ENCODE measurements around the gene SH3BP5L.
"Not testable (repeated sequence)": the region's sequence is repeated elsewhere in the genome, so short reads cannot be mapped to it uniquely, and the experiment has no call there.

Gene SH3BP5L

DNA sequence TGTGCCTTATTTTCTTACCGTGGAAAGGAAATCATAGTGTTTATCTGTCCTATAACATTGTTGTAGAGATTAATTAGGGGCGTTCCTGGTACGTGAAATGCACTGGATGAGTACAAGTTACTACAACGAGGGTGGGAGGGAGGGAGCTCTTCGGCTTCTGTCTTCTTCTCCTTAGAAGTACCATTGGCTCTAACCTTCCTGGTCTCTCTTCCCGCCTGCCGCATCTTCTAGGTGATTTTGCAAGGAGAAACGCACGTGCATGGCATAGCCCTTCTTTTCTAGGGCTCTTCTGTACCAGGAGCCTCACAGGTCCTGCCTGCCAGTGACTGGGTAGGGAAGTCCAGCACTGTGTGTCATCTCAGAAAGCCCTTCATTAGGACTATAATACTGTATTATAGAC, 16.8 kb downstream of the SH3BP5L start:
- no peak for DNase-seq

DNA sequence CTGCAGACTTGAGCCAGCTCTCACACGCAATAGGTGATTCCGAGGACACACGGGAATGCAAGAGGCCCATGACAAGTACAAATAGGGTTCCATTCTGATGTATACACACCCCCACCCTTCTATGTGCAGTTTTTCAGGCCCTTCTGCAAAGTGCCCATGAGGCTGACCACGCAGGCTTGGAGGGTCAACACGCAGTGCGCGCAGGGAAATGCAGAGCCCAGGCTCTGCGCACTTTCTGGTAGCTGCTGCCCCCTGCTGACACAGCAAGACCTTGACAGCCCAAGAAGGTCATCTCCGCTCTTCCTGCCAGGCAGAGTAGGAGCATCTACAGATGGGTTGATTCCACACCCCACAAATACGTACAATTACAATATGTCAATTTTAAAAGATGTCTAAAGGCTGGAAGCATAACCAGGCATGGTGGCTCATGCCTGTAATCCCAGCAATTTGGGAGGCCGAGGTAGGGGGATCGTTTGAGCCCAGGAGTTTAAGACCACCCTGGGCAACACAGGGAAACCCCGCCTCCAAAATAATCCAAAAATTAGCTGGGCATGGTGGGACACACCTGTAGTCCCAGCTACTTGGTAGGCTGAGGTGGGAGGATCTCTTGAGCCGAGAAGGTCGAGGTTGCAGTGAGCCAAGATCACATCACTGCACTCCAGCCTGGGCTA, 18.5 kb downstream of the SH3BP5L start:
- peak; percentile 34 to 53 for DNase-seq

DNA sequence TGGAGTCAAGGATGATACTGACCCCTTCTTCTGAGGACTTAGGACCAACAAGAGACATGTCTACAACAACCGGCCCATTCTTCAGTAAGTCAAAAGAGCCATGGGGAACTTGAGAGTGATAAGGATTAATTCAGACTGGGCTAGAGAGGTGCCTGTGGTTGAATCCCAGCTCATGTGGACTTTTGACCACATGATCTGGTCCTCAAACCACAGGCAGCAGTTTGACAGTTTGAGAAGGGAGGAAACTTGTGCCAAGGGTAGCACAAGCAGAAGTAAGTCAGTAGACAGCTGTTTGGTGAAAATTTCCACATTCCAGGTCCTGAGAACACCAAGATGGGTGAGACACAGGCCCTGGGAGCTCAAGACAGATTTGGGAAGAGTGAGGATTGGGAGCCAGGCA, 19.8 kb downstream of the SH3BP5L start:
- no peak for DNase-seq

DNA sequence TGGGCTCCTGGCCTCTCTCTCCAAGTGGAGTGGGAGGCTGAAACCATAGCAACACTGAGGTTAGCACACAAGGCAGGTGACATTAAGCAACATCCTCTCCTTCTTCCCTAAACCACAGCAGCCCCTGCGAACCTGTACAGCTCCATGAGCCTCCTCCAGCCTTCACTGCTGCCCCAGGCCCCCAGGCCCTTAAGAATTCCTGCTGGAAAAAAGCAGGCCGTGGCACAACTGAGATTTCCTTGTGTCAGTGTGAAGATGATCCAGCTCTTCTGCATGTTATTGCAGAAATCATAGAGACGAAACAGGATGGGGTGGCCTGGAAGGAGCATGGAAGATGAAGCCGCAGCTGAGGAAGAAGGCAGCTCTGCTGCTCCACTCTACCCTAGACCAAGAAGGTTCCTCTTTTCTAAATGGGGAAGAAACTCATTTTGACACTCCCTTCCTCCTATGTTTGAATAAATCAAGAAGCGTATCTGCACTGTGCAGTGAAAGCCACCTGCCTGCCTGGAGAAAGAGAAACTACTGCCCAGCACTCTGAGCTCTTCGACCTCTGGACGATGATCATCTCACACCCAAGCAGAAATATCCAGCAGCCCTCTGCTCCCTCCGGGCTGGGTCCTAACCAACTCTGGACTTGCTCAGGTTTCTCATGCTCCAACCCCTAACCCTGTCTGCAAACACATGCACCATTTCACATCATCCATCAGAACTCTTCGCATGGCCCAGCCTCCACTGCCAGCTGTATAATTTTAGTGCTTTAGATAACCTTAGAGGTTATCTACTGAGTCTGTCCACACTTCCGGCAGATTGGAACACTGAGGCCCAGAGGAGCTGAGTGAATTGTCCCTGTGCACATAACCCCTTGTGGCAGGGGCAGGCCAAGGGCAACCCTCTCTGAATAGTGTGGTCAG, 20.7 kb downstream of the SH3BP5L start:
- DNase-seq, result no peak

DNA sequence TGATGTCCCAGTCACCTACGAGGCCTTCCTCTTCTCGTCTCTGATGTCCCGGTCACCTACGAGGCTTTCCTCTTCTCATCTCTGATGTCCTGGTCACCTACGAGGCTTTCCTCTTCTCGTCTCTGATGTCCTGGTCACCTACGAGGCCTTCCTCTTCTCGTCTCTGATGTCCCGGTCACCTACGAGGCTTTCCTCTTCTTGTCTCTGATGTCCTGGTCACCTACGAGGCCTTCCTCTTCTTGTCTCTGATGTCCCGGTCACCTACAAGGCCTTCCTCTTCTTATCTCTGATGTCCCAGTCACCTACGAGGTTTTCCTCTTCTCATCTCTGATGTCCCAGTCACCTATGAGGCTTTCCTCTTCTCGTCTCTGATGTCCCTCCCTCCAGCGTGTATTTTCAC, 22.2 kb downstream of the SH3BP5L start:
- not testable (repeated sequence) for DNase-seq

DNA sequence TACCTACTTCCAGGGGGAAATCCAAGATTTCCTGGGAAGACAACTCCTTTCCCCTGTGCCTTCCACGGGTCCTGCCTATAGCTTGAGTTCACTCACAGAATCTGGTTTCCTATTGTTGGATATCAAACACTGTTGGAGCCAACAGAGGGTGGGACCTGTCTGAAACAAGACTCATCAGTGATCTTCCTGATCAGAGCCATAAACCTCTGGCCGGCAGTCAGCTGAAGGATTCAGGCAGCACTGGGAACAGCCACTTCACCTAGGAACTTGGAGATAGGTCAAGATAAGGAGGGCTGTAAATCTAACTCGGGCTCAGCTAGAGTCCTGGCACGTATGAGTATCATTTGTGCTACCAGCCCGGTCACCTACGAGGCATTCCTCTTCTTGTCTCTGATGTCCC, 23.3 kb downstream of the SH3BP5L start:
- no peak for DNase-seq

DNA sequence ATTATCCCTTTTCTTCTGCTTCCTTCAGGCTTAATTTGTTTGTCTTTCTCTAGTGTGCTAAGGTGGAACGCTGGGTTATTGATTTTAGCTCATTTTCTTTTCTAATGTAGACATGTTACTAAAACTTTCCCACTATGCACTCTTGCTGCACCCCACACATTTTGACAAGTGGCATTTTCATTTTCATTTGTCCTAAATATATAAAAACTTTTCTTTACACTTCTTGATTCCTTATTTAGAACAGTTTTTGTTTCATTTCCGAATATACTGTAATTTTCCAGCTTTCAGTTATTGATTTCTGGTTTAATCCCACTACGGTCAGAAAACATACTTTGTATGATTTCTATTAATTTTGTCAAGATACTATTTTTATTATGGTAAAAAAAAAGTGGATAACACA, 25.3 kb downstream of the SH3BP5L start:
- DNase-seq, result no peak

DNA sequence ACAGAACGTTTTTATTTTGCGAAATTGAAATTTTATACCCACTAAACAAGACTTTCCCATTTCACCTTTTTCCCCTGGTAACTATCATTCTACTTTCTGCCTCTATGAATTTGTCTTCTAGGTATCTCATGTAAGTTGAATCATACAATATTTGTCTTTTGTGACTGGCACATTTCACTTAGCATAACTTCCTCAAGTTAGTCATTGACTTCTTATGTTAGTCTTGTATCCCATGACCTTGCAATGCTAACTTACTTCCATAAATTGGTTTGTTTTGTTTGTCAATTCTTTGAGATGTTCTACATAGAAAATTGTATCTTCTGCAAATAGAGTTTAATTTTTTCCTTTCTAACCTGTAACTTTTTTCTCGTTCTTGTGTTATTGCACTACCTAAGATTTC, 26.9 kb downstream of the SH3BP5L start:
- no peak for DNase-seq

DNA sequence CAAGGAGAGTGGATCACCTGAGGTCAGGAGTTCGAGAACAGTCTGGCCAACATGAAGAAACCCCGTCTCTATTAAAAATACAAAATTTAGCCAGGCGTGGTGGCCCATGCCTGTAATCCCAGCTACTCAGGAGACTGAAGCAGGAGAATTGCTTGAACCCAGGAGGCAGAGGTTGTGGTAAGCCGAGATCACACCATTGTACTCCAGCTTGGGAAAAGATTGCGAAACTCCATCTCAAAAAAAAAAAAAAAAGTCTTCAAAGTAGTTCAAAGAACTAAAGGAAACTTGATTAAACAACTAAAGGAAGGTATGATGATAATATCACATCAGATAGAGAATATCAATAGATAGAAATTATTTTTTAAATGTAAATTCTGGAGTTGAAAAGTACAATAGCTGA, 31.1 kb downstream of the SH3BP5L start:
- not testable (repeated sequence) for DNase-seq

DNA sequence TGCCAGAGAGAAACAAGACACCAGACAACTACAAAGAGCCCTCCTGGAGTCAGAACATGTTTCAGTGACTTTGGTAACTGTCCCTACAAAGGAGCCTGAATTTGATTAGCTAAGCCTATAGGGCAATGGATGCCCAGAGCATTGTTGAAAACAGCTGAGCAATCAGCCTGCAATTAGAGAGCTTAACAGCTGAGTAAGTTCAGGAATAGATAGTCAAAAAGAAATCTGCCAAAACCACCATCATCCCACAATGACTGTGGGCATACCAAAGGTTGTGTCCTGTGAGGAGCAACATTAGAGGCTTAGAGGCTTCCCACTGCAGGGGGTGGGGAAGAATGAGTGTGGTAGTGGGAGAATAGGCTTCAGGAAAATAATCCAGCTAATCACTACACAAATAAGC, 32.1 kb downstream of the SH3BP5L start:
- DNase-seq, result no peak

DNA sequence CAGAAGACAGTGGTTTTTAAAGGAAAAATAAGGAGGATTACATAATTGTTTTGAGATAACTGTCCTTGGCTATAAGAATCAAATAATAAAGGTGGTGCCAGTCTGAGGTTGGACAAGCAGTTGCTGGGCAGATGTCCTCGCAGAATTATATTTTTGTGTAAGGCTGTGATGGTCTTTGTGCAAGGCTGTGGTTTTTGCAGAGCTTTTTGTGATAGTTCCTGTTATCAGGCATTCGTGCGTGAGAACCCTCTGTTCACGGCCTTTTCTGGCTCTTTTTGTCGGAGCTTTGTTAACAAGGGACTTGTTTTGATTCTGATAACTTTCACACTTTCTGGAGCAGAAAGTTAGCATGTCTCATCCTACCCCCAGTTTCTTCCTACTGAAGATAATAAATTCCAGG, 33.4 kb downstream of the SH3BP5L start:
- no peak for DNase-seq

DNA sequence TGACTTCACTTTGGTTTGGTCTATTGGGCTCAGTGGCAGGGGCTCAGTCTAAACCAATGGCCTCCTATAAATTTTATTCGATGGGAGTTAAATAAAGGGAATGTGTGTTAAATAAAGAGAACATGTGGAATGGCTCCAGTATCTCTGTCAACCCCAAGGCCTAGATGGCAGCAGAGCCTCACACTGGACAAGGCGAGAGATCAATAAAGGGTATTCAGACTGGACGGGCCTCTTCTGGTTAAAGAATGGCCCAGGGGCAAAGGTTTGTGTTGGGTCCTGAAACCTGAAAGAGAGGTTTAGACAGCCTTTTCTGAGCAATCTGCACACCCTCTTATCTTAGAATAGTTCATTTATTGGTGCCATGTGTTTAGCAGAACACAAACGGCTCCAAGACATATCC, 34.7 kb downstream of the SH3BP5L start:
- DNase-seq, result no peak

DNA sequence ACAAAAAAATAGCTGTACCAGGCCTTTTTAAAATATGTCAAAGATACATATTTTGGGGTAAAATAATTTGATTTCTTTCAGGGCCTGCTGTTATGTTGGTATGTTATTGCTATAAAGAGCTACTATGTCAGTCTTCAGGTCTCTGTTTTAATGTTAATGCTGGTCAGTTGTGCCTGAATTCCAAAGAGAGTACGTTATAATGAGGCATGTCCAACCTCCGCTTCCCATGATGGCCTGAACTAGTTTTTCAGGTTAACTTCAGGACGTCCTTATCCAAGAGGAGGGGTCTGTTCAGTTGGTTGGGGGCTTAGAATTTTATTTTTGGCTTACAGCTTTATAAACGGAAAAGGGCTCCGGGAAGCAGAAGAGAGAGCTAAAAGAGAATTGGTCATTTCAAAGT, 35.3 kb downstream of the SH3BP5L start:
- no peak for DNase-seq

DNA sequence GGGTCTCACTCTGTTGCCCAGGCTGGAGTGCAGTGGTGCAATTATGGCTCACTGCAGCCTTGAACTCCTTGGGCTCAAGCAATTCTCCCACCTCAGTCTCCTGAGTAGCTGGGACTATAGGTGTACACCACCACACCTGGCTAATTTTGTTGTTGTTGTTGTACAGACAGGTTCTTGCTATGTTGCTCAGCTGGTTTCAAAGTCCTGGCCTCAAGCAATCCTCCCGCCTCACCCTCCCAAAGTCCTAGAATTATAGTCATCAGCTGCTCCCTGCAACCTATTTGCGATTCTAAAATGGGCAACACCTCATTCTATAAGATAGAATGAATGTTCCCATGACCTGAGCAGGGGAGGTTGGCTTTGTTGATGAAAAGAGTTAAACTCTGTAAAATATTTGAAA, 36.4 kb downstream of the SH3BP5L start:
- not testable (repeated sequence) for DNase-seq

DNA sequence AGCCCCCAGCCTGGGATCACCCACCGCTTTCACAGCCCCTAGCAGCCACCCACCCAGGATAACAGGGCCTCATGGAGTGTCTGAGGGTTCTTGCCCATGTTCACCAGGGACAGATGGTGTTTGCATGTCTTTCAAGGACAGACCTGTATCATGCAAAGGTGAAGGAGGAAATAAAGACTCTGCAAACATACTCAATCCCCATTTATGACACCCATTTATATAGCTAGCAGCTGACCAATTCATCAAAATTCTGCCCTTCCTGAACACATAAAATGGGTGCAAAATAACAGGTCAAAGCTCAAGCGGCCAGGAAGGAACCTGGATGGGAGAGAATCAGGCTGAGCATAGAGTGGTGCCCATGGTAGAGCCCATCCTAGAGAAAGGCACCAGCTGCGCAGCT, 37.4 kb downstream of the SH3BP5L start:
- no peak for DNase-seq

DNA sequence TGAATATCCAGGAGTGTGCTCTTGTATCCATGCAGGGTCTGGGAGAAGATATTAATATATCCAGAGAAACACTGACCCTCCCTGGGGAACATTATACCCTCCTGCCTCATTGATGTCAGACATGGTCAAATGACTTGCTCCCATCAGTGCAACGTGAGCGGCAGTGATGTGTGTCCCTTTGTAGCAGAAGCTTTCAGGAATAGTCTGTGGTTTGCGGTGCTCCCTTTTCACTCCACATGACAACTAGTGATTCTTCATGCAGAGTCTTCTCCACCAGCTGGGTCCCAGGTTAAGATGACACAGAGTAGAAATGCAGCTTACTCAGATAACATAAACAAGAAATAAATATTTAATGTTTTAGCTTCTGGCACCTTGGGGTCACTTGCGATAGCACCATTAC, 38.3 kb downstream of the SH3BP5L start:
- DNase-seq, result no peak

DNA sequence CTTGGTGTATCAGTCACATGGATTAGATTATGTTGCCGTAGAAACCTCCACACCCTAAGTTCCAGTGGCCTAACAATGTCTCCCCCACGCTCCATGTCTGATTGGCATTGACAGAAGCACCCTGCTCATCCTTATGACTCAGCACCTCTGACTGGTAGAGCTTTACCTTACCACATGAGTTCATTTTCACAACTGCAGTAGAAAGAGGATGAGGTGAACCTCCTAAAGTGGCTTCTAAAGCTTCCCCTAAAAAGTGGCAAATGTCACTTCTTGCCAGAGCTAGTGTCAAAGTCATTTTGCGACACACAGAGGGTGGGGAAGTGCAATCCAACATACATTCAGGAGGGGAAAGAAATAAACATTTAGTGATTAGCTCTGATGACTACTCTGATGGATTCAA, 39.6 kb downstream of the SH3BP5L start:
- DNase-seq, result no peak

DNA sequence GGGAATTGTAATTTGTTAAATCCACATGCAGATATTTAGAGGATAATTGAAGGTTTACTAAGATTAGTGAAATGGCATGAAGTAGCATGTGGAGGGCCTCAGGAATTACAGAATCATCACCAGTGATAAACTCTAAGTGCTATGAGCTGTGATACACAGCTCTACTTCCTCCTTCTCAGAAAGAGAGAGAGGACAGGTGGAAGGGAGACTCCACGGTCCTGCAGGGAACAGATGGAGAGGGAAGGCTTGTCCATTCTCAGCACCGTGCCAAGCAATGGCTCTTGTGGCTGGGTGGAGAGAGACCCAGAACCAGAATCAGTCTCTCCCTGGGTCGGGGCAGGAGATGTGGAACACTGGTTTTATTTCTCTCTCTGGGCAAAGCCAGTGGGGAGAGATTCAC, 42.3 kb downstream of the SH3BP5L start:
- DNase-seq, result no peak

DNA sequence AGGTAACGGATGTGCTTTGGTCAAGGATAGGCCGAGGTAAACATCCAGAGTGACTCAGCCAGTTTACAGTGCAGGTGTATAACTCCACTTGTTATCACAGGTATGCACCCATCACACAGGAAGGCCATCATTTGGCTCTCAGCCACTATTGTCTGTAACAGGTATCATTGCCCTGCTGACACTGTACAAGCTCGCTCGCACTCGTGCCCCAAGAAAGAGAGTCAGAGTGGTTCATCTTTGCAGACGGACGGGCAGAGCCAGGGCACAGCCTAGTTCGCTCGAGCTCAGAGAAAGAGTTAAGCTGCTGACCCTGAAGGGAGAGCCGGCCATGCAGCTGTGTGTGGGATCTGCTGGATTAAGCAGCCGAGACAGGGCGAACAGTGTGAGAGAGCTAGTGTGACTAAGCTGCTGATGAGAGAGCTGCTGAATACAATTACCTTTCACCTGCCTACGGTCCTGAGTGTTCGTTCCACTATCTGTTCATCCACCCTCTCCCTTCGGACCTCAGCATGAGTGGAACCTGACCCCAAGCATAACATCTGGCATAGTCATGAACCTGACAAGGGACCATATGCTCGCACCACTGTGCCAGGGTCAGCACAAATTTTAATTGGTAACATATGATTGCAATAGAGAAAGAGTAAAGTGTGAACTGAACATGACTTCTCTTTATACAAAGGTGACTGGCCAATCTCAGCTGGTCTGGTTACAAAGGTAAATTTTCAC, 43.1 kb downstream of the SH3BP5L start:
- no peak for DNase-seq

DNA sequence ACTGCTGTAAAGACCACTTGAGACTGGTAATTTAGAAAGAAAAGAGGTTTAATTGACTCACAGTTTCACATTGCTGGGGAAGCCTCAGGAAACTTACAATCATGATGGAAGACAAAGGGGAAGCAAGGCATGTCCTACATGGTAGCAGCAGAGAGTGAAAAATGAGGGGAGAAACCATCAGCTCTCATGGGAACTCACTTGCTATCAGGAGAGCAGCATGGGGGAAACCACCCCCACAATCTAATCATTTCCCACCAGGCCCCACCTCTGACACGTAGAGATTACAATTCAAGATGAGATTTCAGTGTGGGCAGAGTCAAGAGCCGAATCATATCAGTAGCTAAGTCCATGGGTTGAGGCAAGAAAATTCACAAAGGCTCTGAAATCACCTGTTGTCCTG, 46.4 kb downstream of the SH3BP5L start:
- no peak for DNase-seq

DNA sequence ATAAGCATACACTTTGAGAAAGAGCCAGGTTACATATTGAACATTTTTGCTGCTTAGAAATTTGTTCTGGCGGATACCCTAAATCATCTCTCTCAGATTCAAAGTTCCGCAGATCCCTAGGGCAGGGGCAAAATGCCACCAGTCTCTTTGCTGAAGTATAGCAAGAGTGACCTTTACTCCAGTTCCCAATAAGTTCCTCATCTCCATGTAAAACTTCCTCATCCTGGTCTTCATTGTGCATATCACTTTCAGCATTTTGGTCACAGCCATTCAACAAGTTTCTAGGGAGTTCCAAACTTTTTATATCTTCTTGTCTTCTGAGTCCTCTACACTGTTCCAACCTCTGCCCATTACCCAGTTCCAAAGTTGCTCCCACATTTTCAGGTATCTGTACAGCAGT, 46.8 kb downstream of the SH3BP5L start:
- DNase-seq, result no peak

DNA sequence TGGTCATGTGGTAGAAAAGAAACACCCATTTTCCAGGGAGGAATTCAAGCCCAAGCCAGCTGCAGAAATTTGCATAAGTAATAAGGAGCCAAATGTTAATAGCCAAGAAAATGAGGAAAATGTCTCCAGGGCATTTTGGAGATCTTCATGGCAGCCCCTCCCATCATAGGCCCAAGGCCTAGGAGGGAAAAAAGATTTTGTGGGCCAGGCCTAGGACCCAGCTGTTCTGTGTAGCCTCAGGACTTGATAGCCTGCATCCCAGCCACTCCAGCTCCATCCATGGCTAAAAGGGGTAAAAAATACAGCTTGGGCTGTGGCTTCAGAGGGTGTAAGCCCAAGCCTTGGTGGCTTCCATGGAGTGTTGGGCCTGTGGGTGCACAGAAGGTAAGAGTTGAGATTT, 48.7 kb downstream of the SH3BP5L start:
- no peak for DNase-seq

DNA sequence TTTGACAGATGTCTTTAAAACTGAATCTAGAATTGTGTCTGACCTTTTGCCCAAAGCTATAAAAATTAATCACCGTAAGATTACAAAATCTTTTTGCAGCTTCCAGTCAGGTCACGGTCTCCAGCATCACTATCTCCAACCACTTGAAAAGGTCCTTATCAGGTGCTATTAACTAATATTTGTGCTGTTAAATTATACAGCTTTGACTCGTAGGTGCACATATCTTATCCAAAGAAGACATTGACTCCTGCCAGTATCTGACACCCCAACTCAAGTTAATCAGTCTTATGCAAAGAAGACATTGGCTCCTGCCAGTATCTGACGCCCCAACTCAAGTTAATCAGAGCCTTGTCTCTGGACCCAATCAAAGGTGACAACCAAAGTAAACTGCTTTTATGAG, 50.3 kb downstream of the SH3BP5L start:
- no peak for DNase-seq
